Stomach (tissue), 4 donors: Measurements from ENCODE around the gene C19orf67.

Source experiments
- CTCF ChIP-seq, 7 experiments: fragments of 450-650 bp in 4 of 7; fragments of 200-600 bp in 3 of 7; sonication (generic) in 3 of 7; IDR thresholded peaks; one replicate each; pipeline ENCODE4 v1.5.1; 2016 to 2019; ENCODE audit warnings: antibody characterized with exemption in 7 of 7, control low read depth in 2 of 7, mild to moderate bottlenecking in 1 of 7
- EP300 ChIP-seq: sonication (generic); formaldehyde crosslinking; IDR thresholded peaks from one replicate; pipeline ENCODE4 v1.6.1; 2017; ENCODE audit warnings: antibody characterized with exemption
- POLR2A ChIP-seq, 4 donors: fragments of 450-650 bp; IDR thresholded peaks; one replicate each; pipeline ENCODE4 v1.6.1; 2016; ENCODE audit warnings: antibody characterized with exemption in 4 of 4, control low read depth in 2 of 4, mild to moderate bottlenecking in 1 of 4, moderate library complexity in 1 of 4
- POLR2AphosphoS5 ChIP-seq, 3 donors: sonication (generic); formaldehyde crosslinking; IDR thresholded peaks; one replicate each; pipeline ENCODE4 v1.6.1; 2016; ENCODE audit warnings: antibody characterized with exemption in 3 of 3

- TF ChIP-seq CTCF (IDR thresholded peaks at IDR 0.05), result no peak
- TF ChIP-seq POLR2A (IDR thresholded peaks at IDR 0.05), result no peak
- TF ChIP-seq EP300, result no peak
- TF ChIP-seq POLR2AphosphoS5 (IDR thresholded peaks at IDR 0.05), result no peak
These were observed 6.4 kb upstream of the C19orf67 start for GRCh38 chr19:14091813-14092462.
